B cell (primary cell): ENCODE results near the gene IPMK.

Source experiments
- EZH2 ChIP-seq: IDR thresholded peaks from 2 replicates; pipeline ENCODE4 v1.6.1; 2012; ENCODE audit warnings: borderline replicate concordance, low read depth, mild to moderate bottlenecking, moderate library complexity, low read length; ENCODE audit not compliant: insufficient read depth, poor library complexity, severe bottlenecking
- TF ChIP-seq, protein P1 (sequence below): fragments of 200-600 bp; IDR thresholded peaks from one replicate; pipeline ENCODE4 v1.8.0; 2022; ENCODE audit warnings: antibody characterized with exemption, mild to moderate bottlenecking

DNA sequence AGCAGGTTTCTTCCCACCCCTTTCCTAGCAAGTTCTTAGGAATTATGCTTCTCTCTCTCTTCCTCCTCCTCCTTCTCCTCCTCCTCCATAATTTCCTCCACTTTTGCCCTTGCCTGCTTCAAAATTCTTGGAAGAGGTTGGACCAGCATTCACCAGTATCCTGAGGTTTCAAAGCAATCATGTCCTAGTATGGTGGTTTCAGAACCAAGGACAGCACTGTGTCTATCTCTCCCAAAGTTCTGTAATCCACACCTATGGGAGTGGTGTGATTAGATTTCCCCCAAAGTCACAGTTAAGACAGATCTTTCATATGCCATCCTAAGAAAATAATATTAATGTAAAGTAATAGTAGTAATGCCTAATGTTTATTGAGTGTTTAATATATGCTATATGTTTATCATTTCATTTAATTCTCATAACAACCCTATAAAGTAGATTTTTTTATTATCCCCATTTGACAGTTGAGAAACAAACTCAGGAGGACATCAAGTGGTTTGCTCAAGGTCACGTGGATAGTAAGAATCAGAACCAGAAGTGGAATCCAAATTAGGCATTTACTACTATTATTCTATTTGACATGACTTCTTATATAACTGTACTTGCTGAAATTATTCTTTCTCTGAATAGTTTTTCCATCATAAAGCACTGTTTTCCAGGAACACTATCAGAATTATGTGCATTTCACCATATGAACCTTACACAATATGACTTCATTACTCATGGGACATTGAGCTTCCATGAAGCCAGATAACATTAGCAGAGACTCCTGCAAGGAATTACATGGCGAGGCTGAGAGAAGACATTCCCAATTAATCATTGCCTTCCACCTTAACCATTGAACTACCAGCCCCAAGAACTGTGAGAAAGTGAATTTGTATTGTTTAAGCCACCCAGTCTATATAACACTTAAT, 91.4 kb downstream of the IPMK start:
- TF ChIP-seq, protein P1, sequence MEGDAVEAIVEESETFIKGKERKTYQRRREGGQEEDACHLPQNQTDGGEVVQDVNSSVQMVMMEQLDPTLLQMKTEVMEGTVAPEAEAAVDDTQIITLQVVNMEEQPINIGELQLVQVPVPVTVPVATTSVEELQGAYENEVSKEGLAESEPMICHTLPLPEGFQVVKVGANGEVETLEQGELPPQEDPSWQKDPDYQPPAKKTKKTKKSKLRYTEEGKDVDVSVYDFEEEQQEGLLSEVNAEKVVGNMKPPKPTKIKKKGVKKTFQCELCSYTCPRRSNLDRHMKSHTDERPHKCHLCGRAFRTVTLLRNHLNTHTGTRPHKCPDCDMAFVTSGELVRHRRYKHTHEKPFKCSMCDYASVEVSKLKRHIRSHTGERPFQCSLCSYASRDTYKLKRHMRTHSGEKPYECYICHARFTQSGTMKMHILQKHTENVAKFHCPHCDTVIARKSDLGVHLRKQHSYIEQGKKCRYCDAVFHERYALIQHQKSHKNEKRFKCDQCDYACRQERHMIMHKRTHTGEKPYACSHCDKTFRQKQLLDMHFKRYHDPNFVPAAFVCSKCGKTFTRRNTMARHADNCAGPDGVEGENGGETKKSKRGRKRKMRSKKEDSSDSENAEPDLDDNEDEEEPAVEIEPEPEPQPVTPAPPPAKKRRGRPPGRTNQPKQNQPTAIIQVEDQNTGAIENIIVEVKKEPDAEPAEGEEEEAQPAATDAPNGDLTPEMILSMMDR: no peak
- no peak for TF ChIP-seq EZH2
